RPMI8226 (cell line): ENCODE results near the gene LDLRAP1.
"Not testable (repeated sequence)": the region's sequence is repeated elsewhere in the genome, so short reads cannot be mapped to it uniquely, and the experiment has no call there.

ENCODE experiments used
- DNase-seq: peaks from one replicate; pipeline ENCODE4 v3.0.0-alpha.2; 2015

Gene LDLRAP1

DNA sequence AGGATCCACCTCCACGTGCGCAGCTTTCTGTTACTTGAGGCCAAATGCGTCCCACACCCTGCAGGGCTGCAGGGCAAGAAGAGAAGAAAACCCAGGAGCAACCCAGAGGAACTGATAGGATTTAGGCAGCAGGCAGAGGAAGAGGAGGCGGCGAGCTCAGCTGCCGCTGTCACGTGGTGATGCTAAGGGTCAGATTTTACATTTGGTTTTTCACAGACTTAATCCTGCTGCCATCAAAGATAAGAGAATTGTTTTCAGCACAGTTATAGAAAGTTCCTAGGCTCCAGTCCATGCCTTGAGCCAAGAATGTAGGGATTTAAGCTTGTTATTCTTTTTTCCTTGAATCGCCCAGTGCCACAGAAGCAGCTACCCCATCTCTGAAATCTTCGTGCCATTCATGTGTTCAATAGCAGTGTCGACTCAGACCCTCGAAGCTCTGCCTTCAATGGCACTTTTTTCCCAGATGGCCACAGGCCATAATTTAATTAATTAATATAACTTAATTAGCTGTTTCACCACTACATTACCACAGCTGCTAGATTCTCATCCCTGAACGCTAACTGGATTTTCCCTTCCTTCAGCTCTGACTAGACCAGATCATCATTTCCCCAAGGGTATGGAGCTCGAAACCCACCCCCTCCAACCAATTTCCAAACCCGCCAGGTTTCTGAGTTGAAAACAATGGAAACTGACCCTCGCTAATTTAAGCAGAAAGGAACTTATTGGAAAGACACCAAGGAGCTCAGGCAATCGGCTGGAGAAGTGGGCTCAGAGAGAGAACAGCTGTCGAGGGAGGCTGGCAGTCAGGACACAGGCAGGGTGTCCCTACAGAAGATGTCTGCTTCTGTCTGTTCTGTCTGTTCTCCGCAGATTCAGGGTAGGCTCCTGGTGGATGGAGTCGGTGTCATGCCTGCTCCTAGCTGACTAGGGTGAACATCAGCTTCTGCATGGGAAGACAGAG, 36.2 kb downstream of the LDLRAP1 start:
- DNase-seq = no peak

DNA sequence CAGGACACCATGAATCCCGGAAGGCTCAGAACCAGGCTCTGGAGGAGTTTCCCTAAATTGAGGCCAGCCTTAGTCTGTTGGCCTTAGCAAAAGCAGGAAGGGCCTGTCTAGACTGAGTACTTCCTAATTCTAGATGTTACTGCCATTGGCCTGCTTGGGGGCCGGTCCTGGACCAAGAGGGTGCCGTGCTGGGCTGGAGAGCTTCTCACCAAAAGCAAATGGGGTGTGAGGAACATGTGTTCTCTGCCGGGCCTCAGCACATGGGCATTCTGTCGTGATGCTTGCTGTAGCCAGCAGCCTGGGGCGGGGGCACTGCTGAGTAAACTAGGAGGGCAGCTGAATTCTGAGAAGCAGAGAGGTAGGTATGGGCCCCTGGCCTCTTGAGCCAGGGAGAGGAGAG, 37.5 kb downstream of the LDLRAP1 start:
- DNase-seq = peak; percentile 20

DNA sequence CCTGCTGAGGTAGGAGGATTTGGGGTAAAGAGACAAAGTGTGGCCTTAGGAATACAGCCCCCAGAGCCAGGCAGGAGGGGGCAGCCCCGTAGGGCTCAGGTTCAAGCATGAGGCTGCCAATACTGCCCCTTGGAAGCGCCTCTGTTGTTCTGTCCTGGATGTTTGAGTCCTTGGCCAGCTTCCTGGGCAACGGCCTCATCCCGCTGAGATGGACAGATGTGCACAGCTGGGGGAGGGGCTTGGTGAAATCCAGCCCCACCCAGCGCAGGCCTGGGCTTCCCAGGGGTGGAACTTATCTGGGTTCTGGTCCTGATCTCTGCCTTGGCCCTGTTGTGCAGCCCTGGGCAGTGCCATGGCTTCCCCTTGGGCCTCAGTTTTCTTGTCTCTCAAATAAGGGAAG, 38.4 kb downstream of the LDLRAP1 start:
- no peak for DNase-seq

DNA sequence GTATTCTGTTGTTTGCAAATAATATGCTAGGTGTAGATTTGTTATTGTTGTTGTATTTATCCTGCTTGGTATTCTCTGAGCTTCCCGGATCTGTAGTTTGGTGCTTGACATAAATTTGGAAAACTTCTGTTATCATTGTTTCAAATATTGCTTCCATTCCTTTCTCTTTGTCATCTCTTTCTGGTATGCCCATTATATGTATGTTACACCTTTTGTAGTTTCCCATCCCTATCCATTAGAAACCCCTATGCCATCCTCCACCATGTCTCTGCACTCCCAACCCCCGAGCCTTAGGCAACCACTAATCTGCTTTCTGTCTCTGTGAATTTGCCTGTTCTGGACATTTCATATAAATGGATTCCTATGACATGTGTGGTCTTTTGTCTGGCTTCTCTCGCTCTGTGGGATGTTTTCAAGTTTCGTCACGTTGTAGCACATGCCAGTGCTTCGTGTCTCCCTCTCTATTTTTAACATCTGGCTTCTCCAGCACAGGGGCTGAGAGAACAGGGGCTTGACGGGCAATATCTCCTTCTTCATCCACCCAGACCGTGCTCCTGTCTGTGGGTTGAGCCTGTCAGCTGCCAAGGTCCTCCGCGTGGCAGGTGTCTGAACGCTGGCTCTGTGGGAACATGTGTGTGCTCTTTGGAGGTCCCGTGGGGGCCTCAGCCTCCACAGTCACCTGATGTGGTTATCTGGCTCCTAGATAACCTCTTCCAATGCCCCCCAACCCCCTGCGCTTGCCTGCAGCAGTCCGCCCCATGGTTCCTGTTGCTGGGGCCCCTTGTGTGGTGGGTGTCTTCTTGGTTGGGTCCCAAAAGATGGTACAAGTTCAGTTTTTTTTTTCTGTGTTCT, 40.3 kb downstream of the LDLRAP1 start:
- no peak for DNase-seq

DNA sequence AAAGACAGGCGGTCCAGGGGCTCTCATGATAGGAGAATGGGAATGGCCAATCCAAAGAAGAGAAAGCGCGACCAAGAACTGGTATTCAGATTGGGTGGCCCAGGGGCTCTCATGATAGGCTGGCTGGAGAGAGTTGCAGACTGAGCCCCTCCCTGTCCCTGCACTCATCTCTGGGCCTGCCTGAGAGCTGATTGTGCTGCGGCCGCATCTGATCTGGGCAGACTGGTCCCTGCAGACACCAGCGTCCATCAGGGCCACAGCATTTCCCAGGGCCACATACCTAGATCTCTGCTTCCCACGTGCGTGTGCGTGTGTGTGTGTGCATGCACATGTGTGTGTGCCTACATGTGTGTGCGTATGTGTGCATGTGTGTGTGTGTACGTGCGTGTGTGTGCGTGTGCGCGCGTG, 42.8 kb downstream of the LDLRAP1 start:
- DNase-seq = no peak

DNA sequence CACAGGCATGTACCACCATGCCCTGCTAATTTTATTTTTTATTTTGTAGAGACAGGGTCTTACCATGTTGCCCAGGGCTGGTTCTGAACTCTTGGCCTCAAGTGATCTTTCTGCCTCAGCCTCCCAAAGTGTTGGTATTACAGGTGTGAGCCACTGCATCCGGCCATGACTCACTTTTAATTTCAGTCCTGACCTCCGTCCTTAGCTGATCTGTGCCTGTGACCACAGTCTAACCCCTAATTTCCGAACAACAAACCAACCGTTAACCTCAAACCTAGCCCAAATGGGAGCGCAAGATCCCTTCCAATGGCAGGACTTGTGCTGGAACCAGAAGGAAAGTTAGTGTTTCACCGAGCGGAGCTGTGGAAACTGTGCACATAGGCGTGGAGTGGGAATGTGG, 43.9 kb downstream of the LDLRAP1 start:
- no peak for DNase-seq

DNA sequence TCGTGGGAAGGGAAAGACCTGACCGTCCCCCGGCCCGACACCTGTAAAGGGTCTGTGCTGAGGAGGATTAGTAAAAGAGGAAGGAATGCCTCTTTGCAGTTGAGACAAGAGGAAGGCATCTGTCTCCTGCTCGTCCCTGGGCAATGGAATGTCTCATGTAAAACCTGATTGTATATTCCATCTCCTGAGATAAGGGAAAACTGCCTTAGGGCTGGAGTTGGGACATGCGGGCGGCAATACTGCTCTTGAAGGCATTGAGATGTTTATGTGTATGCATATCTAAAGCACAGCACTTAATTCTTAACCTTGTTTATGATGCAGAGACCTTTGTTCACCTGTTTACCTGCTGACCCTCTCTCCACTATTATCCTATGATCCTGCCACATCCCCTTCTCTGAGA, 44.8 kb downstream of the LDLRAP1 start:
- DNase-seq = not testable (repeated sequence)

DNA sequence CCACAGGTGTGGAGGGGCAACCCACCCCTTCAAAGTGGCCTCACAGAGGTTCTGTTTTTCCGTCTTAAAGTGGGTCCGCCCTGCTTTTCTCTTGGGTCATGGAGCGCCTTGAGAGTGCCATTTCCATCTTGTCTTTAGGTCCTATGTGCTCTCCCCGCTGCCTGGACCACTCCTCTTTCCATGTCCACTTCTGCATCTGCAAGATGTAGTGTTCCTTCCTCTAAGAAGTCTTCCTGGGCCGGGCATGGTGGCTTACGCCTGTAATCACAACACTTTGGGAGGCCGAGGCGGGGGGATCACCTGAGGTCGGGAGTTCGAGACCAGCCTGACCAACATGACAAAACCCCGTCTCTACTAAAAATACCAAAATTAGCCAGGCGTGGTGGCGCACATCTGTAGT, 45.4 kb downstream of the LDLRAP1 start:
- DNase-seq = not testable (repeated sequence)

DNA sequence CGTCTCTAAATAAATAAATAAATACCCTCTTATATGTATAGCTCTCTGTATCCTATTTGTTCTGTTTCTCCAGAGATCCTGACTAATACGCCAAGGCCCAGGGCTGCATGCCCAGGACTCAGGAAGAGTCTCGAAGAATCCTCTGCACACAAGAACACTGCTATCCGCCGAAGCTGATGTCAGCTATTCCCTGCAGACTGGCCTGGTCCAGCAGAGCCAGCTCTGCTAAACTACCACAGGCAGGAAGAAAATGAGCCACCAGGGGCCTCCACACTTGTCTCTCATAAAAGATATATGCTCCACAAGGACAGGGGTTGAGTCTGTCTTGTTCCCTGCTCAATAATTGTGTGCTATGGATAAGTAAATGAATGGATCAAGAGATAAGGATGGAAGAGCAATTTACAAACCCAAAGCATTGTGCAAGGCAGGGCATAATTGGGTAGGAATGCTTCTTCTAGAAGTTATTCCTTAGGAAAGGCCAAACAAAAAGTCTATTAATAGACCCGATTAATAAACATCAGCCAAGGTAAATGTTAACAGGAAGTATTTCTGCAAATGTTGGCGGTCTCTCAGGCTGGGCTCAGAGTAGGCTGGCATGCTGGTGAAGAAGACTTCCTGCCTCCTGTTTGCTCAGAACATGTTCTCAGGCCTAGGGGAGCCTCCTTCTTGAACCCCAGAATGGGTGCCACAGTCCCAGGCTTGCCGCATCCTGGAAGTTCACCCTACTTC, 46.9 kb downstream of the LDLRAP1 start:
- DNase-seq = no peak

DNA sequence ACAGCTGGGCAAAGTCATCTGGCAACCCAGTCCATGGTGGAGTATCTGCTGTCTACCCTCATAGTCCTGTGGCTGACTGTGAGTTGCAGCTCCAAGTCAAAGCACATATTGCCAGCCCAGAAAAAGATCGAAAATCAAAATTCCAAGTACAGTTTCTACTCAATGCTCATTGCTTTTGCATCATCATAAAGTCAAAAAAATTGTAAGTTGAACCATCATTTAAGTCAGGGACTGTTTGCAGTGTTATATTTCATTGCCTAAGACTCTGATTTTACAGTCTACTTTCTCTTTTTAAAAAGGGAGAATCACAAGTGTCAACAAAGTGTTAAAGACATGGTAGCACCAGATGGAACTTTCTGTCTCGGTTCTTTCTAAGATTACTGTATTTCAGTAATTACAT, 50.5 kb downstream of the LDLRAP1 start:
- no peak for DNase-seq

DNA sequence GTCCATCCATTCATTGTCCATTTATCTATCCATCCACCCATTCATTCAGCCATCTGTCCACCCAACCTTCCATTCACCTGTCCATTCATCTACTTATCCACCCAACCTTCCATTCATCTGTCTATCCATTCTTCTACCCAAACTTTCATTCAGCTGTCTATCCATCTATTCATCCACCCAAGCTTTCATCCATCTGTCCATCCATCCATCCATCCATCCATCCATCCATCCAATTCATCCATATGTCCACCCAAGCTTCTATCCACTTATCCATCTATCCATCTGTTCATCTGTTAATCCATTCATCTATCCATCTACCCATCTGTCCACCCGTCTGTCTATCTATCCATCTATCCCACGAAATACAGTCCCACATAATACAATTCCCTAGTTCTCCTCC, 51.6 kb downstream of the LDLRAP1 start:
- no peak for DNase-seq

DNA sequence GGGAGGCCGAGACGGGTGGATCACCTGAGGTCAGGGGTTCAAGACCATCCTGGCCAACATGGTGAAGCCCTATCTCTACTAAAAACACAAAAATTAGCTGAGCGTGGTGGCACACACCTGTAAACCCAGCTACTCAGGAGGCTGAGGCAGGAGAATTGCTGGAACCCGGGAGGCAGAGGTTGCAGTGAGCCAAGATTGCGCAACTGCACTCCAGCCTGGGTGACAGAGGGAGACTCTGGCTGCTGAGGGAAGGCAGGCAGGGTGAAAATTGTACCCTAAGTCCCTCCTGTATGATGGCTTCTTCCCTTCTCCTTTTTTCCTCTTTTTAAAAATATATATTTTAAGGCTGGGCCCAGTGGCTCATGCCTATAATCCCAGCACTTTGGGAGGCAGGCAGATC, 53.2 kb downstream of the LDLRAP1 start:
- not testable (repeated sequence) for DNase-seq

DNA sequence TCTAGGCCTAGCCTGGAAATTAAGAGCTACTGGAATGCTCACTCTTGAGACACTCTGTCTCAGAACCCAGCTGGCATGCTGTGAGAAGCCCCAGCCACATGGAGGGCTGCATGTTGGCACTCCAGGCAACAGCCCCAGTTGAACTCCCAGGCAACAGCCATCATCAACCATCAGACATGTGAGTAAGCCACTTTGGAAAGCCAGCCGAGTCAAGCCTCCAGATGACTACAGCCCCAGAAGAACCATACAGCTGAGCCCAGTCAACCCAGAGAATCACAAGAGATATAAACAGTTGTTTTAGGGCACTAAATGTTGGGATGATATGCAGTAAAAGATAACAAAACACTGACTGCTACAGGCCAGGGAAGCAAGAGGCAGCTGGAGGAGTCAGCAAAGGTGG, 55.5 kb downstream of the LDLRAP1 start:
- no peak for DNase-seq

DNA sequence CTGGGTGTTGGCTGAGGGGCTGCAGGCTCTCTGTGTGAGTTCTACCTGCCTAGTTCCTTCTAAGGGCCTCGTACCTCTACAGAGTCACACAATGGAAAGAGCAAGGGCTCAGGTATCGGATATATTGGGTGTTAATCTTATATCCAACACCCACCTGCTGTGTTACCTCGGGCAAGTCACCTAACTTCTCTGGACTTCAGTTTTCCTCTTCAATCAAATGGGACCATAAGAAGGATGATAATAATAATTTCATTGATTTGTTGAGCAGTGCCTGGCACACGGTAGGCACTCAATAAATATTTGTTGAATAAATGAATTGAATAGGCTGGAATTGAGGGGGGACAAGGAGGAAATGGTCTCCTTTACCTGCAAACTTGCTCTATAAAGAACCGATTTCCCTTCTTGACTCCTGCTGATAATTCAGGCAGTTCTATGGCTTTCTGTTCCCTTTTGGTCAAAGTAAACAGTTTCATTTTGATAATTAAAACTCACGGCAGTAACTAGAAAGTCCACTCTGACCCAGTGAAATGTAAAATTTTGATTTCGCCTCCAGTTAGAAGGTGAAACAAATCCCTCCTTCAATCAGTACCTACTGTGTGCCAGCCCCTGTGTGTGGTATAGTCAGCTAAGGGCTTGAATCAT, 56.7 kb downstream of the LDLRAP1 start:
- DNase-seq = no peak

DNA sequence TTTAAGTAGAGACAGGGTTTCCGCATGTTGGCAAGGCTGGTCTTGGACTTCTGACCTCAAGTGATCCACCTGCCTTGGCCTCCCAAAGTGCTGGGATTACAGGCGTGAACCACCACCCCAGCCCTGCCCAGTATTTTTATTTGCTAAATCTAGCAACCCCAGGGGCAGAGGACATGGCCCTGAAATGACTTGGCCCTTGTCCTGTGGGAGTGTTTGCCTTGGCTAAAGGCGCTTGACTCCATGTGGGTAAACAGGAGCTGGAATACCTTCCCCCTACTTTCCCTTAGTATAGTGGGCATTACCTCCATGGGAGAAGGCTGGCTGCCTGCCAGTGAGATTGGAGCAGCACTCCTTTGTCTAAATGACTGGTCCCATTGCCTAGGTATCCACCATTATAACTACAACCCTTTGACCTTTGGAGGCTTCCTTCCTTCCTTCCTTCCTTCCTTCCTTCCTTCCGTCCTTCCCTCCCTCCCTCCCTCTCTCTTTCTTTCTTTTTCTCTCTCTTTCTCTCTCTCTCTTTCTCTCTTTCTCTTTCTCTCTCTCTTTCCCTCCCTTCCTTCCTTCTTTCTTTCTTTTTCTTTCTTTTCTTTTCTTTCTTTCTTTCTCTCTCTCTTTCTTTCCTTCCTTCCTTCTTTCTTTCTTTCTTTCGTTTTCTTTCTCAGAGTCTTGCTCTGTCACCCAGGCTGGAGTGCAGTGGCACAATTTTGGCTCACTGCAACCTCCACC, 57.7 kb downstream of the LDLRAP1 start:
- DNase-seq = not testable (repeated sequence)

DNA sequence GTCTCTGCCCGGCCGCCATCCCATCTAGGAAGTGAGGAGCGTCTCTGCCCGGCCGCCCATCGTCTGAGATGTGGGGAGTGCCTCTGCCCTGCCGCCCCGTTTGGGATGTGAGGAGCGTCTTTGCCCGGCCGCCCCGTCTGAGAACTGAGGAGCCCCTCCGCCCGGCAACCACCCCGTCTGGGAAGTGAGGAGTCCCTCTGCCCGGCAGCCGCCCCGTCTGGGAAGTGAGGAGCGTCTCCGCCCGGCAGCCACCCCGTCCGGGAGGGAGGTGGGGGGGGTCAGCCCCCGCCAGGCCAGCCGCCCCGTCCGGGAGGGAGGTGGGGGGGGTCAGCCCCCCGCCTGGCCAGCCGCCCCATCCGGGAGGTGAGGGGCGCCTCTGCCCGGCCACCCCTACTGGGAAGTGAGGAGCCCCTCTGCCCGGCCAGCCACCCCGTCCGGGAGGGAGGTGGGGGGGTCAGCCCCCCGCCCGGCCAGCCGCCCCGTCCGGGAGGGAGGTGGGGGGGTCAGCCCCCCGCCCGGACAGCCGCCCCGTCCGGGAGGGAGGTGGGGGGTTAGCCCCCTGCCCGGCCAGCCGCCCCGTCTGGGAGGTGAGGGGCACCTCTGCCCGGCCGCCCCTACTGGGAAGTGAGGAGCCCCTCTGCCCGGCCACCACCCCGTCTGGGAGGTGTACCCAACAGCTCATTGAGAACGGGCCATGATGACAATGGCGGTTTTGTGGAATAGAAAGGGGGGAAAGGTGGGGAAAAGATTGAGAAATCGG, 60.6 kb downstream of the LDLRAP1 start:
- not testable (repeated sequence) for DNase-seq

DNA sequence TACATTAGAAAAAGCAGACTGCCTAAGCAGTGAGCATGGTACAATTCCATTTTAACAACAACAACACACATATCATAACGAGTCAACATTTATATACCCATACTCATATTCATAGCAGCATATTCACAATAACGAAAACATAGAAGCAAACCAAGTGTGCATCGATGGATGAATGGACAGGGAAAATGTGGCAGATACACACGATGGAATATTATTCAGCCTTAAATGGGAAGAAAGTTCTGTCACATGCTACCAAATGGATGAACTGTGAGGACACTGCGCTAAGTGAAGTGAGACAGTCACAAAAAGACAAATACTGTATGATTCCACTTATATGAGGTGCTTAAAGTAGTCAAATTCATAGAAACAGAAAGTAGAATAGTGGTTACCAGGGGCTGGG, 63.7 kb downstream of the LDLRAP1 start:
- DNase-seq = no peak

DNA sequence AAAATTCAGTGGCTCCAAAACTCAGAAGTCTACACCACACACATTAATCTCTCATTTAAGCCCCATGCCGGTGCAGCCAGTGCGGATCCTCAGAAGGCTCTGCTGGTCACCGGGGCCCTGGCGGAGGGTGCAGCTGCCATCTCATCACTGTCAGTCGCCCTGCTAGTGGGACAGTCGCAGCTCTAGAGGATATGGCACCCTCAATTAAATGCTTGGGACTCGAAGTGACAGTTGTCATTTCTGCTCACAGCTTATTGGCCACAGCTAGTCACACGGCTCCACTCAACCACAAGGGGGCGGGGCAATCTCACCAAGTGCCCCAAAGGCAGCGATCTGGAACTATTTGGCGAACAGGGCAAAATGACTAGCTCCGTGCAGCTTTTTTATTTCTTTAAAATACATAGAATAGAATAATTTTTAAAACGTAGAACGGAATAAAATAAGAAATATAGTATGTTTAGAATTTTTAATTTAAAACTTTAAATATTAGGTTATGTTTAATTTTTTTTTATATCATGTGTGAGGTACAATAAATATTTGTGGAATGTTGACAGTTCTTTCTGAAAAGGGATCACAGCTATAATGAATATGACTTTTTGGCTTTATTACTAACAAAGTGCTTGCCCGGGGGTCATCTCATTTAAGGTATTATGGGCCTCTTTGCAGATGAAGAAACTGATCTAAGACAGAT, 65.2 kb downstream of the LDLRAP1 start:
- peak; percentile 93 for DNase-seq

DNA sequence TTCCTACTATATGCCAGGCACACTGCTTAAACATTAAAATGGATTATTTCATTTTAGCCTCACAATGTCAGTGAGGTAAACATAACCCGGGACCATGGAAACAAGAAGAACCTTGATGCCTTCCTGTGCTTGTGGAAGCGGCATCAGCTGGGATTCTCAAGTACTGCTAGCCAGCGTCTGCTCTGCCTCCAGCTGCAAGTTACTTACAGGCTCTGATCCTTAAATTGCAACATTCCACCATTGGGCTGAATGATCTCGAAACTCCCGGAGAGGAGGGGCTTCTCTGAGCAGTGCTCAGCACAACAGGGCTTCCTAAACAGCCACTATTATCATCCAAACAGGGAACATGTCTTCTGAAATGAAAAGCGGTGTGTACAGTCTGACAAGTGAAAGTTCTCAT, 66.5 kb downstream of the LDLRAP1 start:
- no peak for DNase-seq

DNA sequence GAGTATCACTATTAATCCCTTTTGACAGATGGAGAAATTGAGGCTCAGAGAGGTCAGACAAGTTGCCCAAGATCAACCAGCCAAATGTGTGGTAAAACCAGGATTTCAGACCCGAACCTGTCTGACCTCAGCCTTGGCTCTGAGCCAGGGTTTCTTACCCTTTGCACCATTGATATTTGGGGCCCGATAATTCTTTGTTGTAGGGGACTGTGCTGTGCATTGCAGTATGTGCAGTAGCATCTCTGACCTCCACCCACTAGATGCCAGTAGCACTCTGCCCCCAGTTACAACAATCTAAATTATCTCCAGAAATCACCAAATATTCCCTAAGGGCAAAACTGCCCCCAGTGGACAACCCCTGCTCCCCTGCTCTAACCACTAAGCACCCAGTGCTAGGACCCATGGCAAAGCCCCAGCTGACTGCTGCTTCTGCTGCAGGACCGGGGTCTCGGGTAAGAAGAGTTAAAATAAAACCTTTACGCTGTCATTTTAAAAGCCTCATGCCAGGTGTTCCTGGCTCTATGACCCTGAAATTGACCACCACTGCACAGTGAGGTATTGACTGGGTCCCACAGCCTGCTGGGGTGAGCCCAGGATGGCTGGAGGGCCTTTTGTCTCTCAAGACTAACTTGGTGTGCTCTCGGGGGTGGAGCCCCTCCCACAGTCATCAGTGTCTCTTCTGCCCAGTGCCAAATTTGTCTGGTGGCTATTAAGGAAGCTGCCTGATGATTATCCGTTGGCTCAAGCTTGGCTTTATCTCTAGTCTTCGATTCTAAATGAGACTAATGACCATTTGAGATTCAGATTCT, 67.6 kb downstream of the LDLRAP1 start:
- peak; percentile 37 for DNase-seq
